IPS-18c (cell line): ENCODE measurements around the gene UBQLN1.

ENCODE experiments used
- H3K4me3 ChIP-seq: 2 replicates; pipeline ENCODE4 v1.7.0; 2013; ENCODE audit warnings: low read depth, mild to moderate bottlenecking, low read length, moderate library complexity; ENCODE audit not compliant: insufficient read depth
- H3K9me3 ChIP-seq: one replicate; pipeline ENCODE4 v1.6.1; 2013; ENCODE audit warnings: mild to moderate bottlenecking, low read length, moderate library complexity; ENCODE audit not compliant: control insufficient read depth, insufficient read depth

UBQLN1 gene

GRCh38 chr9:83651558-83651957 lies 56.2 kb downstream of the UBQLN1 start:
- Histone ChIP-seq H3K9me3 (no peaks in the 10 kb centered on the region), H3K4me3 (no peak overlapping the region)

GRCh38 chr9:83649515-83649914 lies 58.2 kb downstream of the UBQLN1 start:
- Histone ChIP-seq H3K4me3 (no peak overlapping the region), H3K9me3 (no peaks in the 10 kb centered on the region)

- no peaks in the 10 kb centered on the region for H3K9me3 ChIP-seq
- H3K4me3 ChIP-seq: no peak overlapping the region
These were observed 58.7 kb downstream of the UBQLN1 start for GRCh38 chr9:83649080-83649479.

GRCh38 chr9:83646500-83647239 lies 61.1 kb downstream of the UBQLN1 start:
- Histone ChIP-seq H3K9me3 (no peaks in the 10 kb centered on the region), H3K4me3 (no peak overlapping the region)

- H3K4me3 ChIP-seq: no peak overlapping the region
These were observed 65.0 kb downstream of the UBQLN1 start for GRCh38 chr9:83642793-83643192.

GRCh38 chr9:83639266-83639665 lies 68.5 kb downstream of the UBQLN1 start:
- H3K9me3 ChIP-seq: no peaks in the 10 kb centered on the region
- H3K4me3 ChIP-seq: no peak overlapping the region

More at GRCh38 chr9:83642793-83643192, 65.0 kb downstream of the UBQLN1 start:
- H3K9me3 ChIP-seq: no peaks in the 10 kb centered on the region

- H3K4me3 ChIP-seq: no peak overlapping the region
- H3K9me3 ChIP-seq: no peaks in the 10 kb centered on the region
These were observed 70.4 kb downstream of the UBQLN1 start for GRCh38 chr9:83637389-83637788.

GRCh38 chr9:83636813-83637212 lies 70.9 kb downstream of the UBQLN1 start:
- Histone ChIP-seq H3K4me3 (no peak overlapping the region), H3K9me3 (no peaks in the 10 kb centered on the region)

- Histone ChIP-seq H3K9me3 (no peaks in the 10 kb centered on the region), H3K4me3 (no peak overlapping the region)
These were observed 74.1 kb downstream of the UBQLN1 start for GRCh38 chr9:83633676-83634075.

GRCh38 chr9:83633255-83633654 lies 74.5 kb downstream of the UBQLN1 start:
- no peak overlapping the region for H3K4me3 ChIP-seq
- no peaks in the 10 kb centered on the region for H3K9me3 ChIP-seq

GRCh38 chr9:83630938-83631457 lies 76.8 kb downstream of the UBQLN1 start:
- H3K9me3 ChIP-seq: no peaks in the 10 kb centered on the region
- H3K4me3 ChIP-seq: no peak overlapping the region; the same call in 1 of the 2 replicates

- Histone ChIP-seq H3K4me3 (0 out of 2 replicates have a peak overlapping the region, but pooled peaks have one; percentile 4), H3K9me3 (no peaks in the 10 kb centered on the region)
These were observed 78.2 kb downstream of the UBQLN1 start for GRCh38 chr9:83629433-83630104.

- no peaks in the 10 kb centered on the region for H3K9me3 ChIP-seq
- H3K4me3 ChIP-seq: no peak overlapping the region
These were observed 79.2 kb downstream of the UBQLN1 start for GRCh38 chr9:83628540-83628939.

GRCh38 chr9:83625178-83625577 lies 82.6 kb downstream of the UBQLN1 start:
- Histone ChIP-seq H3K4me3 (no peak overlapping the region), H3K9me3 (no peaks in the 10 kb centered on the region)

GRCh38 chr9:83623679-83624076 lies 84.1 kb downstream of the UBQLN1 start:
- Histone ChIP-seq H3K9me3 (no peaks in the 10 kb centered on the region), H3K4me3 (peak overlapping the region; percentile 81)

GRCh38 chr9:83622939-83623678 lies 84.6 kb downstream of the UBQLN1 start, which contains the start of gene IDNK:
IDNK (plus strand) TSS chr9:83623143; CDS start chr9:83623172, 29 bp downstream.
- H3K9me3 ChIP-seq: no peaks in the 10 kb centered on the region
- peak within 1 kb of the TSS; percentile 81 for H3K4me3 ChIP-seq

GRCh38 chr9:83622433-83622938 lies 85.3 kb downstream of the UBQLN1 start:
- H3K9me3 ChIP-seq: no peaks in the 10 kb centered on the region
- peak overlapping the region; percentile 81 for H3K4me3 ChIP-seq
